SW480 (cell line): Measurements from ENCODE around the gene FAM216A.
"Not testable (repeated sequence)": the region's sequence is repeated elsewhere in the genome, so short reads cannot be mapped to it uniquely, and the experiment has no call there.

ENCODE experiments used
- DNase-seq: peaks from one replicate; pipeline ENCODE4 v3.0.0-alpha.2; 2016; ENCODE audit warnings: low spot score

Gene FAM216A

GRCh38 chr12:110468214-110469048 is at the start of gene FAM216A, which contains the start of gene GPN3:
FAM216A (plus strand) TSS chr12:110468845; CDS start chr12:110468876, 31 bp downstream.
GPN3 (minus strand) TSS chr12:110468257; CDS start chr12:110468203, 54 bp downstream.
- DNase-seq, result peak; percentile 98

- DNase-seq, result not testable (repeated sequence)
These were observed 48.0 kb upstream of the FAM216A start for GRCh38 chr12:110420644-110421043.

GRCh38 chr12:110421159-110421661 is 47.4 kb upstream of the FAM216A start:
- DNase-seq, result no peak

GRCh38 chr12:110421701-110422100 is 46.9 kb upstream of the FAM216A start:
- no peak for DNase-seq

GRCh38 chr12:110424237-110424636 is 44.4 kb upstream of the FAM216A start:
- DNase-seq, result no peak

GRCh38 chr12:110426406-110426805 is 42.2 kb upstream of the FAM216A start:
- no peak for DNase-seq

- DNase-seq, result not testable (repeated sequence)
These were observed 39.0 kb upstream of the FAM216A start for GRCh38 chr12:110429676-110430075.

GRCh38 chr12:110431957-110432587 is 36.6 kb upstream of the FAM216A start:
- DNase-seq, result no peak

GRCh38 chr12:110436231-110436630 is 32.4 kb upstream of the FAM216A start:
- DNase-seq, result no peak

GRCh38 chr12:110444455-110444854 is 24.2 kb upstream of the FAM216A start:
- no peak for DNase-seq

GRCh38 chr12:110449799-110450497 is 18.7 kb upstream of the FAM216A start, which contains the start of gene ARPC3:
ARPC3 (minus strand) TSS chr12:110450337; CDS start chr12:110450260, 77 bp downstream.
- DNase-seq, result peak; percentile 97

- no peak for DNase-seq
These were observed 17.4 kb upstream of the FAM216A start for GRCh38 chr12:110451263-110451662.

- no peak for DNase-seq
These were observed 14.9 kb upstream of the FAM216A start for GRCh38 chr12:110453569-110454296.

- no peak for DNase-seq
These were observed 9.9 kb upstream of the FAM216A start for GRCh38 chr12:110458756-110459155.

GRCh38 chr12:110461189-110461588 is 7.5 kb upstream of the FAM216A start:
- DNase-seq, result not testable (repeated sequence)

GRCh38 chr12:110465024-110465423 is 3.6 kb upstream of the FAM216A start:
- no peak for DNase-seq

GRCh38 chr12:110465765-110466164 is 2.9 kb upstream of the FAM216A start:
- not testable (repeated sequence) for DNase-seq

GRCh38 chr12:110466791-110467190 is 1.9 kb upstream of the FAM216A start:
- DNase-seq, result no peak

- no peak for DNase-seq
These were observed 815 bp upstream of the FAM216A start for GRCh38 chr12:110467847-110468213.

GRCh38 chr12:110475426-110475825 is 6.8 kb downstream of the FAM216A start:
- DNase-seq, result no peak

- no peak for DNase-seq
These were observed 30.5 kb downstream of the FAM216A start for GRCh38 chr12:110498984-110499706.
